Stimulated activated effector memory CD8-positive, alpha-beta T cell treated with anti-CD3 and anti-CD28 coated beads, Interleukin-12 subunit alpha, Interleukin-12 subunit beta, amount 100 ng/mL, for 72 hours (primary cell): Measurements from ENCODE around the gene PARL.

Source experiments
- ATAC-seq: fragments of 150-1000 bp; cut with Tn5 transposase; 2 replicates; pipeline ENCODE4 v1.10.0; 2021
- DNase-seq, 2 donors: peaks; one replicate each; pipeline ENCODE4 v3.0.0; 2021 to 2022; ENCODE audit warnings: low spot score in 2 of 2
- H3K27ac Mint-ChIP-seq: one replicate; pipeline ENCODE4 v1.8.0; 2022; ENCODE audit warnings: mild to moderate bottlenecking, mixed read lengths
- H3K36me3 Mint-ChIP-seq: one replicate; pipeline ENCODE4 v1.8.0; 2022; ENCODE audit warnings: mild to moderate bottlenecking, mixed read lengths
- H3K4me1 Mint-ChIP-seq: one replicate; pipeline ENCODE4 v1.8.0; 2022; ENCODE audit warnings: mixed read lengths
- H3K4me3 Mint-ChIP-seq: one replicate; pipeline ENCODE4 v1.8.0; 2022; ENCODE audit warnings: mild to moderate bottlenecking, mixed read lengths
- H3K9me3 Mint-ChIP-seq: one replicate; pipeline ENCODE4 v1.8.0; 2022; ENCODE audit warnings: mixed read lengths

The PARL gene

GRCh38 chr3:183845090-183845489, 39.6 kb downstream of the PARL start:
- DNase-seq: no peak
- Mint-ChIP-seq H3K9me3 (no peaks in the 10 kb centered on the region), H3K4me1 (peaks cover 2% of the 10 kb centered on the region), H3K36me3 (peaks cover 92% of the 10 kb centered on the region), H3K27ac (peak overlapping the region; percentile 71), H3K4me3 (no peak overlapping the region)
- no peak for ATAC-seq

- DNase-seq (no peak), ATAC-seq (peak; percentile 57)
- Mint-ChIP-seq H3K36me3 (peaks cover 92% of the 10 kb centered on the region), H3K4me3 (no peak overlapping the region), H3K9me3 (no peaks in the 10 kb centered on the region), H3K27ac (no peak overlapping the region), H3K4me1 (no peaks in the 10 kb centered on the region)
Observed at GRCh38 chr3:183844606-183845005, 40.1 kb downstream of the PARL start.

- no peaks in the 10 kb centered on the region for H3K9me3 Mint-ChIP-seq
- H3K4me3 Mint-ChIP-seq: no peak overlapping the region
- no peaks in the 10 kb centered on the region for H3K4me1 Mint-ChIP-seq
- H3K27ac Mint-ChIP-seq: no peak overlapping the region
- H3K36me3 Mint-ChIP-seq: peaks cover 100% of the 10 kb centered on the region
- DNase-seq (no peak), ATAC-seq (no peak)
Observed at GRCh38 chr3:183839751-183840150, 44.9 kb downstream of the PARL start.

DNA sequence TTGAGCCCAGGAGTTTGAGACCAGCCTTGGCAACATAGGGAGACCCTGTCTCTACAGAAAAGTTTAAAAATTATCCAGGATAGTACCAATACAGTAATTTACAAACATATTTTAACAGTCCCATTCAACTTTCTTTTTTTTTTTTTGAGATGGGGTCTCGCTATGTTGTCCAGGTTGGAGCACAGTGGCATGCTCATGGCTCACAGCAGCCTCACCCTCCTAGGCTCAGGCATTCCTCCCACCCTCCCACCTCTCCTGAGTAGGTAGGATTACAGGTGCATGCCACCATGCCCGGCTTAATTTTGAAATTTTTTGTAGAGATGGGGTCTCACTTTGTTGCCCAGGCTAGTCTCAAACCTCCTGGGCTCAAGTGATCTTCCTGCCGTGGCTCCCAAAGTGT, 46.8 kb downstream of the PARL start:
- no peaks in the 10 kb centered on the region for H3K4me1 Mint-ChIP-seq
- peaks cover 100% of the 10 kb centered on the region for H3K36me3 Mint-ChIP-seq
- DNase-seq: no peak
- H3K4me3 Mint-ChIP-seq: no peak overlapping the region
- peak overlapping the region; percentile 61 for H3K27ac Mint-ChIP-seq
- no peak for ATAC-seq
- no peaks in the 10 kb centered on the region for H3K9me3 Mint-ChIP-seq

GRCh38 chr3:183837390-183837789, 47.3 kb downstream of the PARL start:
- Mint-ChIP-seq H3K36me3 (peaks cover 100% of the 10 kb centered on the region), H3K27ac (peak overlapping the region; percentile 61), H3K9me3 (no peaks in the 10 kb centered on the region), H3K4me3 (no peak overlapping the region), H3K4me1 (no peaks in the 10 kb centered on the region)
- DNase-seq: no peak
- ATAC-seq: peak; percentile 80

- H3K9me3 Mint-ChIP-seq: no peaks in the 10 kb centered on the region
- H3K36me3 Mint-ChIP-seq: peaks cover 100% of the 10 kb centered on the region
- no peak for ATAC-seq
- no peaks in the 10 kb centered on the region for H3K4me1 Mint-ChIP-seq
- H3K4me3 Mint-ChIP-seq: no peak overlapping the region
- no peak for DNase-seq
- no peak overlapping the region for H3K27ac Mint-ChIP-seq
Observed at GRCh38 chr3:183833516-183833915, 51.2 kb downstream of the PARL start.

DNA sequence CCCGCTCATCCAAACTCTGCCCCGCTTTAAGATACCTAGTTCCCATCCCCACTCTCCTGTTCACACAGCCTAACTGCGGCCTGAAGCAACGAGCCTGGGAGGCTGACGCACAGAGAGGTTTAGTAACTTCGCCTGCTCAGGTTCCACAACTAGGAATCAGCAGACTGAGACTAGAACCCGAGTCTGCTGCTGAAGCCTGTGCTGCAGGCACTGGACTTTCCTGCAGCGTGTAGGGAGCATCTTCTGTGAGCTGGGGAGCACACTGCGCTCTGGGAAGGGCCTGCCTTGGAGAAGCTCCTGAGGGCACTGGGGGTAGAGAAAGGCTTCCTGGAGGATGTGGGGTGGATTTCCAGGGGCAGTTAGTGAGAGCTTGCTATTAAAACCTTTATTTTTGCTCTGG, 54.5 kb downstream of the PARL start:
- DNase-seq: no peak
- Mint-ChIP-seq H3K4me3 (no peak overlapping the region), H3K27ac (no peak overlapping the region), H3K36me3 (peaks cover 76% of the 10 kb centered on the region), H3K4me1 (no peaks in the 10 kb centered on the region), H3K9me3 (no peaks in the 10 kb centered on the region)
- ATAC-seq: no peak

- DNase-seq (no peak), ATAC-seq (no peak)
- Mint-ChIP-seq H3K4me3 (no peak overlapping the region), H3K9me3 (no peaks in the 10 kb centered on the region), H3K27ac (no peak overlapping the region), H3K36me3 (peaks cover 69% of the 10 kb centered on the region), H3K4me1 (peaks cover 3% of the 10 kb centered on the region)
Observed at GRCh38 chr3:183829466-183829865, 55.2 kb downstream of the PARL start.

GRCh38 chr3:183828538-183828870, 56.2 kb downstream of the PARL start:
- no peak overlapping the region for H3K4me3 Mint-ChIP-seq
- no peak for DNase-seq
- no peak overlapping the region for H3K27ac Mint-ChIP-seq
- no peak for ATAC-seq
- H3K4me1 Mint-ChIP-seq: peaks cover 10% of the 10 kb centered on the region
- H3K36me3 Mint-ChIP-seq: peaks cover 59% of the 10 kb centered on the region
- no peaks in the 10 kb centered on the region for H3K9me3 Mint-ChIP-seq

- DNase-seq (no peak), ATAC-seq (no peak)
- H3K4me3 Mint-ChIP-seq: no peak overlapping the region
- peaks cover 54% of the 10 kb centered on the region for H3K36me3 Mint-ChIP-seq
- no peaks in the 10 kb centered on the region for H3K9me3 Mint-ChIP-seq
- peaks cover 10% of the 10 kb centered on the region for H3K4me1 Mint-ChIP-seq
- no peak overlapping the region for H3K27ac Mint-ChIP-seq
Observed at GRCh38 chr3:183827809-183828537, 56.7 kb downstream of the PARL start.

DNA sequence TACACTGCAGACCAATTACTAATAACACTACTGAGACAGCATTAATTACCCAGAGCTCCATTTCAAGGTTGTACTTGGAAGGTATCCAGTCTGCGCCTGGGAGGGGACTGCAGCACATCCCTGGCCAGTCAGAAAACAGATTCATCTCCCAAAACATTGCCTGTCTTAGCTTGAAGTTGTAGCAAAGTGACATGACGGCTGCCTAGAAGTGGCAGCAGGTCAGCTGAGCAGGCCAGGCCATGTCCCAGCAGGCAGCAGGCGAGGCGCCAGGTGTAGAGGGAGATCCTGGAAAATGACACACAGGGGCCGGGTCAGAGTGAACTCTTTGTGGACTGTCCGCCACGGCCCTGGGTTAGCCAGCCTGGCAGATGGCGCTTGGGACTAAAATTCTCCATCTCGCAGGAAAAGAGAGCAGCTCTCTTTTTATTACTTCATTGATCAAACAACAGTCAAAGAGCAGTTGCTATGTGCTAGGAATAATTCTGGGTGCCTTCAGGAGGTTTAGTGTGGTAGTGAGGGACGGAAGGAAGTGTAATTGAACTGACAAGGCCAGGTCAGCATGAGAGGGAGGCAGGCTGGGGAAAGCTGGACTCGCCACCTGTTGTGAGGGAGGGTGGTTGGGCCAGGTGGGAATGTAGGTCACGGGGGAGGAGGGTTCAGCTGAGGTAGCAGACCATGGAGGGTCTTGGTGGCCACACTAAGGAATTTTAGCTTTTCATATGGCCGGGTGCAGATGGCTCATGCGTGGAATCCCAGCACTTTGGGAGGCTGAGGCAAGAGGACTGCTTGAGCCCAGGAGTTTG, 58.0 kb downstream of the PARL start:
- ATAC-seq: no peak
- H3K27ac Mint-ChIP-seq: no peak overlapping the region
- no peaks in the 10 kb centered on the region for H3K9me3 Mint-ChIP-seq

GRCh38 chr3:183825456-183826161, 59.1 kb downstream of the PARL start, which contains the start of gene MAP6D1:
Gene MAP6D1, minus strand, starts transcription at chr3:183825577. Its CDS starts 30 bp downstream, at chr3:183825547.
- H3K36me3 Mint-ChIP-seq: peaks cover 36% of the 10 kb centered on the region
- peak within 1 kb of the TSS; percentile 71 for H3K4me3 Mint-ChIP-seq
- ATAC-seq: peak; percentile 68
- DNase-seq: peak; percentile 24 to 73
- no peak within 1 kb of the TSS for H3K27ac Mint-ChIP-seq
- H3K4me1 Mint-ChIP-seq: peaks cover 15% of the 10 kb centered on the region
- no peaks in the 10 kb centered on the region for H3K9me3 Mint-ChIP-seq

More for the DNA sequence above, 58.0 kb downstream of the PARL start:
- peaks cover 15% of the 10 kb centered on the region for H3K4me1 Mint-ChIP-seq
- H3K4me3 Mint-ChIP-seq: peak overlapping the region; percentile 49
- no peak for DNase-seq
- H3K36me3 Mint-ChIP-seq: peaks cover 47% of the 10 kb centered on the region

DNA sequence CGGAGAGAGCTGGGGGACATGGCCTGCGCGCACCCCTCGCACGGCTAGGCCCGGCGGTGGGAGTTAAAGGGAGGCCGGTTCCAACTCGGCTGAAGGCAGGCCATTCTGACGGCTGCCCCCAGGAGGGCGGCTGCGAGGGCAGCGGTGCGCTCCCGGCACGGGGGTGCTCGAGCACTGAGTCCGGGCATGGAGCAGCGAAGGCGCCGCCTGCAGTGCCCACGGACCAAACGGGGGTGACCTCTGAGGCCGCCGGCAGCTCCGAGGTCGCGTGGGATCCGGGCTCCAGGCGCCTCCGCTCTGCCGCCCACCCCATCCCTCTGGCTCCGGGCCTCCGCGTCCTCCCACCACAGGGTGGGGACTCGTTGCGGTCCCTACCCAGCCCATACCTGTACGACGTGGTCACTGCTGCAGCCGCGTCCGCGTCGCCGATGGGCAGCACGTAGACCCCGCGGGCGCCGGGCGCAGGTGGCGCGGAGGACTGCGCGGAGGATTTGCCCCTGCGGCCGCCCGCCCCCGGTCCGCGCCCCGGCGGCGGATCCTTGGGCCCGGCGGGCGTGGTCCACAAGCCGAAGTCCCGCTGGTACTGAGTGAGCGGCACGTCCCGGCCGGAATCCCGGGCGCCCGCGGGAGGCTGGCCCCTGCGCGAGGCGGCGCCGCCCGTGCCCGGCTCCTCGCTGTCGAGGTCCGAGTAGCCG, 59.8 kb downstream of the PARL start:
- no peaks in the 10 kb centered on the region for H3K9me3 Mint-ChIP-seq
- peak; percentile 16 to 67 for DNase-seq
- no peak overlapping the region for H3K27ac Mint-ChIP-seq
- H3K36me3 Mint-ChIP-seq: peaks cover 29% of the 10 kb centered on the region
- peak; percentile 51 for ATAC-seq
- H3K4me1 Mint-ChIP-seq: peaks cover 15% of the 10 kb centered on the region
- peak overlapping the region; percentile 71 for H3K4me3 Mint-ChIP-seq

DNA sequence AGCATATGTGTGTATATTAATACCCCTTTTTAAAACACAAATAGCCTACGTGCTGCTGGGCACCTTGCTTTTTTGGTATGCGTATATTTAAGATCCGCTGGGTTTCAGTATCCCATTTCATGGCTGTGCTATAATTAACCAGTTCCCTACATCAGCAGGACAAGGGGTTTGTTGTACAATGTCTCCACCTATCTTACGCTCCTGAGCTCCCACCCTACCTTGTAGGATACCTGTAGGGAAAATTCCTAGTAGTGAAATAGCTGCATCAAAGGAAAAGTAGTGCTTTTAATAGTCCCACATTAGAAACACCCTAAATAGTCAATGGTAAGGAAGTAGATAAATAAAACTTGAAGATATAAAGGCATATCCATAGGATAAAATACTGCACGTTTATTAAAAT, 60.7 kb downstream of the PARL start:
- H3K4me3 Mint-ChIP-seq: peak overlapping the region; percentile 71
- H3K9me3 Mint-ChIP-seq: no peaks in the 10 kb centered on the region
- no peak overlapping the region for H3K27ac Mint-ChIP-seq
- peaks cover 15% of the 10 kb centered on the region for H3K4me1 Mint-ChIP-seq
- ATAC-seq (no peak), DNase-seq (no peak)
- H3K36me3 Mint-ChIP-seq: peaks cover 20% of the 10 kb centered on the region

- Mint-ChIP-seq H3K9me3 (no peaks in the 10 kb centered on the region), H3K4me3 (no peak overlapping the region), H3K36me3 (peaks cover 21% of the 10 kb centered on the region), H3K4me1 (peaks cover 15% of the 10 kb centered on the region), H3K27ac (no peak overlapping the region)
- DNase-seq (no peak), ATAC-seq (no peak)
Observed at GRCh38 chr3:183822631-183823030, 62.0 kb downstream of the PARL start.
